ENCODE results near the gene NCOA7.

The NCOA7 gene

GRCh38 chr6:125913864-125914351 is 123.1 kb downstream of the NCOA7 start:
- peak; percentile 92 for DNase-seq (ENCODE audit: low read depth)
- TF ChIP-seq CTCF (IDR thresholded peaks at IDR 0.05; ENCODE audit: low read length, missing control alignments) = no peak
- H3K4me3 ChIP-seq (replicated peaks; ENCODE audit: low read depth, low read length) = no peak overlapping the region

GRCh38 chr6:125918230-125918629 is 127.5 kb downstream of the NCOA7 start:
- H3K4me3 ChIP-seq (replicated peaks; ENCODE audit: low read depth, low read length) = no peak overlapping the region
- TF ChIP-seq CTCF (IDR thresholded peaks at IDR 0.05; ENCODE audit: low read length, missing control alignments) = no peak
- no peak for DNase-seq (ENCODE audit: low read depth)

GRCh38 chr6:125918681-125919566 is 128.2 kb downstream of the NCOA7 start:
- peak; percentile 97 for DNase-seq (ENCODE audit: low read depth)
- no peak for TF ChIP-seq CTCF (IDR thresholded peaks at IDR 0.05; ENCODE audit: low read length, missing control alignments)
- H3K4me3 ChIP-seq (replicated peaks; ENCODE audit: low read depth, low read length) = peak overlapping the region; percentile 60

- no peak for DNase-seq (ENCODE audit: low read depth)
- TF ChIP-seq CTCF (IDR thresholded peaks at IDR 0.05; ENCODE audit: low read length, missing control alignments) = no peak
- H3K4me3 ChIP-seq (replicated peaks; ENCODE audit: low read depth, low read length) = peak overlapping the region; percentile 60
Measured at GRCh38 chr6:125919618-125920017, 128.9 kb downstream of the NCOA7 start.

- no peak for DNase-seq (ENCODE audit: low read depth)
- no peak overlapping the region for H3K4me3 ChIP-seq (replicated peaks; ENCODE audit: low read depth, low read length)
- TF ChIP-seq CTCF (IDR thresholded peaks at IDR 0.05; ENCODE audit: low read length, missing control alignments) = no peak
Measured at GRCh38 chr6:125922322-125922860, 131.6 kb downstream of the NCOA7 start.

- H3K4me3 ChIP-seq (replicated peaks; ENCODE audit: low read depth, low read length) = no peak overlapping the region
- no peak for TF ChIP-seq CTCF (IDR thresholded peaks at IDR 0.05; ENCODE audit: low read length, missing control alignments)
- DNase-seq (ENCODE audit: low read depth) = peak; percentile 90
Measured at GRCh38 chr6:125923366-125923877, 132.7 kb downstream of the NCOA7 start.
